HAP-1 (cell line): Measurements from ENCODE around the gene INO80E.

Source experiments
- DNase-seq, 2 experiments: peaks; one replicate each; pipeline ENCODE4 v3.0.0-alpha.2; 2016 to 2020; ENCODE audit warnings: low spot score in 2 of 2
- H3K27me3 ChIP-seq: fragments of 250-450 bp; sonication (Bioruptor Pico); 2 replicates; pipeline ENCODE4 v1.5.1; 2020; ENCODE audit warnings: low read depth, mild to moderate bottlenecking, moderate library complexity
- H3K36me3 ChIP-seq: fragments of 250-450 bp; sonication (Bioruptor Pico); replicated peaks from 2 replicates; pipeline ENCODE4 v1.5.1; 2020; ENCODE audit warnings: mild to moderate bottlenecking
- H3K4me1 ChIP-seq: fragments of 250-450 bp; sonication (Bioruptor Pico); 2 replicates; pipeline ENCODE4 v1.5.1; 2020; ENCODE audit warnings: mild to moderate bottlenecking
- H3K4me3 ChIP-seq: fragments of 250-450 bp; sonication (Bioruptor Pico); 2 replicates; pipeline ENCODE4 v1.5.1; 2020; ENCODE audit warnings: mild to moderate bottlenecking, moderate library complexity
- H3K9me3 ChIP-seq: fragments of 250-450 bp; sonication (Bioruptor Pico); 2 replicates; pipeline ENCODE4 v1.5.1; 2020; ENCODE audit warnings: mild to moderate bottlenecking, moderate library complexity
- in situ Hi-C: fragments of 300-500 bp; cut with MboI; formaldehyde crosslinking; loops from 3 replicates; pipeline ENCODE4 v1.14.3; 2020; ENCODE audit warnings: low sequenced_read_pairs, inconsistent platforms, mixed read lengths

INO80E gene

GRCh38 chr16:29992344-29992967, 3.6 kb upstream of the INO80E start:
- DNase-seq: no peak
- Histone ChIP-seq H3K9me3 (no peaks in the 10 kb centered on the region), H3K36me3 (peaks cover 59% of the 10 kb centered on the region)

GRCh38 chr16:29993191-29993902, 2.7 kb upstream of the INO80E start:
- Histone ChIP-seq H3K9me3 (no peaks in the 10 kb centered on the region), H3K27me3 (no peaks in the 10 kb centered on the region), H3K4me1 (peaks cover 13% of the 10 kb centered on the region), H3K4me3 (no peak overlapping the region), H3K36me3 (peaks cover 52% of the 10 kb centered on the region)
- DNase-seq: no peak
- in situ Hi-C loops: no loop called here

More at GRCh38 chr16:29992344-29992967, 3.6 kb upstream of the INO80E start:
- no peak overlapping the region for H3K4me3 ChIP-seq
- peaks cover 13% of the 10 kb centered on the region for H3K4me1 ChIP-seq
- in situ Hi-C loops: no loop called here
- no peaks in the 10 kb centered on the region for H3K27me3 ChIP-seq

GRCh38 chr16:29993903-29994599, 2.0 kb upstream of the INO80E start:
- Histone ChIP-seq H3K4me1 (peaks cover 13% of the 10 kb centered on the region), H3K27me3 (no peaks in the 10 kb centered on the region), H3K36me3 (peaks cover 48% of the 10 kb centered on the region), H3K9me3 (no peaks in the 10 kb centered on the region), H3K4me3 (no peak overlapping the region)
- no peak for DNase-seq
- in situ Hi-C loops: no loop called here

- DNase-seq: peak; percentile 45 to 81
- Histone ChIP-seq H3K4me1 (peaks cover 13% of the 10 kb centered on the region), H3K36me3 (peaks cover 48% of the 10 kb centered on the region), H3K27me3 (no peaks in the 10 kb centered on the region), H3K9me3 (no peaks in the 10 kb centered on the region), H3K4me3 (peak overlapping the region; percentile 92)
- in situ Hi-C loops: no loop called here
Measured at GRCh38 chr16:29994600-29995323, 1.3 kb upstream of the INO80E start.

- peaks cover 45% of the 10 kb centered on the region for H3K36me3 ChIP-seq
Measured at GRCh38 chr16:29995324-29995910, 624 bp upstream of the INO80E start, which contains the start of gene HIRIP3. HIRIP3 (minus strand) TSS chr16:29995617; CDS start chr16:29995605, 12 bp downstream.

GRCh38 chr16:29996766-29997250, 767 bp downstream of the INO80E start:
- DNase-seq: no peak
- Histone ChIP-seq H3K4me3 (peak overlapping the region; percentile 92), H3K4me1 (peaks cover 13% of the 10 kb centered on the region), H3K27me3 (no peaks in the 10 kb centered on the region), H3K9me3 (no peaks in the 10 kb centered on the region), H3K36me3 (peaks cover 51% of the 10 kb centered on the region)
- in situ Hi-C loops: no loop called here

More at GRCh38 chr16:29995324-29995910, 624 bp upstream of the INO80E start, which contains the start of gene HIRIP3:
- in situ Hi-C loops: no loop called here
- peak; percentile 82 to 90 for DNase-seq
- Histone ChIP-seq H3K4me3 (peak within 1 kb of the TSS; percentile 92), H3K4me1 (peaks cover 13% of the 10 kb centered on the region), H3K9me3 (no peaks in the 10 kb centered on the region), H3K27me3 (no peaks in the 10 kb centered on the region)

DNA sequence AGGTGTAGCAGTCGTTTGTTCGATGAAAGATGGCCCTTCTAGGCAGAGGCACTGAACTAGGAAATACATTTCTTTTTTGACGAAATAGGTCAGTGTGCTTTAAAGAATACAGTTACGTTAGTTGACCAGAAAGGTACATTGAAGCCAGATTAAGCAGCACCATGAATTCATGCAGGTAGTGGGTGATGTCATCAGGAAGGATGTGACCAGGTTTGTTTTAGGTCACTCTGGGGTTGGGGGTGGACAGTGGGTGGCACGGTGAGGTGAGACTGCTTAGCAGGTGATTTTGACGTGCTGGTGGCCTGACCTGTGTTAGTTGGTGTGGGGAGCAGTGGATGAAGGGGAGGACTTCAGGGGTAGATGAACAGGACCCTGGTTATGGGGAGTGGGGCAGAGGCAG, 3.6 kb downstream of the INO80E start:
- no peak for DNase-seq
- H3K36me3 ChIP-seq: peaks cover 44% of the 10 kb centered on the region
- in situ Hi-C loops: no loop called here

DNA sequence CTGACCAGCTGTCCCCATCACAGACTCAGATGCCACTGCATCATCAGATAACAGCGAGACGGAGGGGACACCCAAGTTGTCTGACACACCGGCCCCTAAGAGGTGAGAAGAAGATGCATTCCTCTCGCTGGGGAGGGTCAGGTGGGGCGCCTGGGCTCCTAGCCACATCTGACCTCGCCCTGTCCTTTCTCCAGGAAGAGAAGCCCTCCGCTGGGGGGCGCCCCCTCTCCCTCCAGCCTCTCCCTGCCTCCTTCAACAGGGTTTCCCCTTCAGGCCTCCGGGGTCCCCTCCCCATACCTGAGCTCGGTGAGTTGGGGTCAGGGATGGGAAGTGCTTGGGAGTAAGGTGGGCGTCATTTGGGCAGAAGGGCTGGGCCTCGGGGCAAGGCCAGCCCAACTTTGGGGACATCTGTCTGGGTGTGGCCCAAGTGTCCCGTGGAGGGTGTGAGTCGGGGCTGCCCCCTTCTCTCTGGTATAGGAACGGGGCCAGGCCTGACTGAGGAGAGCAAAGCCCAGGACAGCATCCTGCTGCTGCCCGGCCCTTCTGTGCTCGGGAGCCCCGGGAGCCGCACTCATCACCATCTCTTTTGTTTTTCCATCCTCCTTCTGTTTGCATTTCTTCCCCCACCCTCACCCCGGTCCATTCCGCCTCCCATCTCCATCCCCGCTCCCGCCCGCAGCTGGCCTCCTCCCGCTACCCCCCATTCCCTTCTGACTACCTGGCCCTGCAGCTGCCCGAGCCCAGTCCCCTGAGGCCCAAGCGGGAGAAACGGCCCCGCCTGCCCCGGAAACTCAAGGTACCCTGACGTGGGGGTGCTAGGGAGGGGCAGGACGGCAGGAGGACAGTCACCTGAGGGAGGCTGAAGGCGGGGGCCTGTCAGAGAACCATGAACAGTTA, 4.9 kb downstream of the INO80E start:
- Histone ChIP-seq H3K4me3 (no peak overlapping the region), H3K9me3 (no peaks in the 10 kb centered on the region), H3K36me3 (peaks cover 44% of the 10 kb centered on the region), H3K4me1 (peaks cover 4% of the 10 kb centered on the region), H3K27me3 (no peaks in the 10 kb centered on the region)
- no peak for DNase-seq
- in situ Hi-C loops: no loop called here

More for the DNA sequence above, 3.6 kb downstream of the INO80E start:
- Histone ChIP-seq H3K9me3 (no peaks in the 10 kb centered on the region), H3K4me3 (no peak overlapping the region), H3K4me1 (peaks cover 11% of the 10 kb centered on the region), H3K27me3 (no peaks in the 10 kb centered on the region)

DNA sequence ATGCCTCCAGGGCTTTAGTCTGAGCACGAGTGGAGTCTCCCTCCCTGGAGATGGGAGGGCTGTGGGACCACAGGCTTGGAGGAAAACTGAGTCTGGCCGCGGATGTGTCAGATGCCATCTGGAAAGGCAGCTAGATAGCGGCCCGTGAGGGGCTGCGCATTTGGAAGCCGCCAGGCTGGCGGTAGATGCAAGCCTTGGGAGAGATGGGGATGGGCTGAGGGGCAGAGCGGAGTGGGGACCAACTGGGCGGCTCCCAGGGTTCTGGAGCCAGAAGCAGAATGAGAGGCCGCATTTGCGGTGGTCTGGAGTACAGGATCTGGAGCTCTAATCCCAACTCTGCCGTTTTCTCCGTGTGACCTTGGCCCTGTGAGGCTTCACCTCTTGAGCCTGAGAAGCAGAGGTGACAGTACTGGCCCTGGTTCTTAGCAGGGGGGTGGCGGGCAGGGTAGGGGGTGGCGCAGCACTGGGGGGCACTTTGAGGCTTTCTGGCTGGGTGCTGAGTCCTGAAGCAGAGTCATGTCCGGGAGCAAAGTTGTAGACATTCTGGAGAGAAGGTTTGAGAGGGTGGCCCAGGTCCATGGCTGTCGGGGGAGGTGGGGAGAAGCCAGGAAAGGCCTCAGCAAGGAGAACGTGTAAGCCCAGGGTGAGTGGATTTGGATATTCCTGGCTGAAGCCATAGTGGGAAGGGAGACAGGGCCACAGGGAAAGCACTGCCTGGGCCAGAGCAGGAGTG, 6.7 kb downstream of the INO80E start:
- in situ Hi-C loops: no loop called here
- Histone ChIP-seq H3K4me1 (no peaks in the 10 kb centered on the region), H3K4me3 (no peak overlapping the region), H3K36me3 (peaks cover 46% of the 10 kb centered on the region), H3K9me3 (no peaks in the 10 kb centered on the region), H3K27me3 (no peaks in the 10 kb centered on the region)
- no peak for DNase-seq

DNA sequence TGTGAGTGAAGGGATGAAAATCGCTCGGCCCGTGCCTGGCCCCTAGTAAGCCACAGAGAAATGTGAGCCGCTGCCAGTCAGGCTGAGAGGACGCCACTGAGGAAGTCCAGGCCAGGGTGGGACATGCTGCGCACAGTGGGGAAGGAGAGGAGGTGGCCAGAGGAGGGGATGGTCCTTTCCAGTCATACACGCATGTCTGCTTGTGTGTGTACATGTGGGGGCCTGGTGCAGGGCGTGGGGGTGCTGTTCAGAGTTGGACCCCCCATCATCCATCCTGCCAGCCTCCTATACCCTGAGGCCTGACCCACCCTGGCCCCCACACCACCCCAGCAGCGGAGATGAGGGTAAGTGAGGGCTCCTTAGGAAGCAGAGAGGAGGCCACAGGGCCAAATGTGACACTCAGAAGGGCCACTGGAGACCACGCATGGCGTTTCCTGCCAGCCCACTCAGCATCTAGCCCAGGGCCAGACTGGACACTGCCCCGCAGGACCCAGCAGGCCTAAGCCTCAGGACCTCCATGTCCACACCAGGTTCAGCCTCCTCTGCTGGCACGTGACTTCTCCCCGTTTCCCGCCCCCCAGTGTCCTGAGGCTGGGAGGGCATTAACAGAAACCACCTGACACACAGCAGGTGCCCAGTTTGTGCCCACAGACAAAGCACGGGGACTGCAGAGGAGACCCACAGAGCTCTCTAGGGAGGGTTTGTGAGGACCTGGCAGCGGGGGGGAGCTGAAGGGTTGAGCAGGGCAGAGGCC, 7.8 kb downstream of the INO80E start:
- no peak overlapping the region for H3K4me3 ChIP-seq
- H3K9me3 ChIP-seq: no peaks in the 10 kb centered on the region
- DNase-seq: no peak
- in situ Hi-C loops: no loop called here
- H3K36me3 ChIP-seq: peaks cover 41% of the 10 kb centered on the region
- H3K27me3 ChIP-seq: no peaks in the 10 kb centered on the region
- H3K4me1 ChIP-seq: no peaks in the 10 kb centered on the region

- peaks cover 41% of the 10 kb centered on the region for H3K36me3 ChIP-seq
- no peaks in the 10 kb centered on the region for H3K4me1 ChIP-seq
- H3K4me3 ChIP-seq: no peak overlapping the region
- no peak for DNase-seq
- no peaks in the 10 kb centered on the region for H3K9me3 ChIP-seq
- in situ Hi-C loops: no loop called here
- no peaks in the 10 kb centered on the region for H3K27me3 ChIP-seq
Measured at GRCh38 chr16:30004424-30004776, 8.4 kb downstream of the INO80E start.
